ENCODE results near the gene CD48.

GRCh38 chr1:160681891-160682140 is 29.8 kb downstream of the CD48 start:
- TF ChIP-seq CTCF (IDR thresholded peaks at IDR 0.05) = no peak
- TF ChIP-seq POLR2AphosphoS5 (IDR thresholded peaks at IDR 0.05) = no peak
- no peak for TF ChIP-seq EP300 (IDR thresholded peaks at IDR 0.05)
- TF ChIP-seq POLR2A (IDR thresholded peaks at IDR 0.05) = no peak
